ENCODE measurements around the gene PPFIA1.

DNA sequence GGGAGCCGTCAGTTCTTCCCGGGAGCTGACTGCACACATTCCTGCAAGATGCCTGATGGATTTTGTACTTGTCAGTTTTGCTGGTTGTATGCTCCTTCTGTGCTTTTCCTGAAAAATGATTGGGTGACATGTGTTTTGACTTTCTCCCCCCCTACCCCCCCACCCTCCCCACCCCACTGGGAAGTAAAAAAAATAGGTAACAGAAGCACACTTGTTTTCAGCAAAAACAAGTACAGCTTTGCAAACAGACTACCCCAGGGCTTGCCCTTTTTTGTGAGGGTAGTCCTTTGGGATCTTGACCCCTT lies 1.1 kb downstream of the PPFIA1 start:
- TF ChIP-seq EP300 (IDR thresholded peaks at IDR 0.05; ENCODE audit: borderline replicate concordance) (no peak), FOXM1 (IDR thresholded peaks at IDR 0.05; ENCODE audit: borderline replicate concordance, low read depth) (no peak), CEBPB (IDR thresholded peaks at IDR 0.05) (no peak), YY1 (IDR thresholded peaks at IDR 0.05; ENCODE audit: low read depth) (no peak), ZBTB7A (IDR thresholded peaks at IDR 0.05; ENCODE audit: low read depth) (no peak), EGR1 (IDR thresholded peaks at IDR 0.05) (no peak), TAF1 (IDR thresholded peaks at IDR 0.05; ENCODE audit: low read depth) (no peak), RAD21 (IDR thresholded peaks at IDR 0.05; ENCODE audit: low read depth) (no peak), MAX (IDR thresholded peaks at IDR 0.05) (no peak)
- TF ChIP-seq, protein P1, sequence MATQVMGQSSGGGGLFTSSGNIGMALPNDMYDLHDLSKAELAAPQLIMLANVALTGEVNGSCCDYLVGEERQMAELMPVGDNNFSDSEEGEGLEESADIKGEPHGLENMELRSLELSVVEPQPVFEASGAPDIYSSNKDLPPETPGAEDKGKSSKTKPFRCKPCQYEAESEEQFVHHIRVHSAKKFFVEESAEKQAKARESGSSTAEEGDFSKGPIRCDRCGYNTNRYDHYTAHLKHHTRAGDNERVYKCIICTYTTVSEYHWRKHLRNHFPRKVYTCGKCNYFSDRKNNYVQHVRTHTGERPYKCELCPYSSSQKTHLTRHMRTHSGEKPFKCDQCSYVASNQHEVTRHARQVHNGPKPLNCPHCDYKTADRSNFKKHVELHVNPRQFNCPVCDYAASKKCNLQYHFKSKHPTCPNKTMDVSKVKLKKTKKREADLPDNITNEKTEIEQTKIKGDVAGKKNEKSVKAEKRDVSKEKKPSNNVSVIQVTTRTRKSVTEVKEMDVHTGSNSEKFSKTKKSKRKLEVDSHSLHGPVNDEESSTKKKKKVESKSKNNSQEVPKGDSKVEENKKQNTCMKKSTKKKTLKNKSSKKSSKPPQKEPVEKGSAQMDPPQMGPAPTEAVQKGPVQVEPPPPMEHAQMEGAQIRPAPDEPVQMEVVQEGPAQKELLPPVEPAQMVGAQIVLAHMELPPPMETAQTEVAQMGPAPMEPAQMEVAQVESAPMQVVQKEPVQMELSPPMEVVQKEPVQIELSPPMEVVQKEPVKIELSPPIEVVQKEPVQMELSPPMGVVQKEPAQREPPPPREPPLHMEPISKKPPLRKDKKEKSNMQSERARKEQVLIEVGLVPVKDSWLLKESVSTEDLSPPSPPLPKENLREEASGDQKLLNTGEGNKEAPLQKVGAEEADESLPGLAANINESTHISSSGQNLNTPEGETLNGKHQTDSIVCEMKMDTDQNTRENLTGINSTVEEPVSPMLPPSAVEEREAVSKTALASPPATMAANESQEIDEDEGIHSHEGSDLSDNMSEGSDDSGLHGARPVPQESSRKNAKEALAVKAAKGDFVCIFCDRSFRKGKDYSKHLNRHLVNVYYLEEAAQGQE (IDR thresholded peaks at IDR 0.05; ENCODE audit: low read depth), result no peak
